Neuron (in vitro differentiated cells): ENCODE measurements around the gene HOXD3.

ENCODE experiments used
- H2AFZ ChIP-seq: one replicate; pipeline ENCODE4 v1.6.1; 2013; ENCODE audit warnings: low read depth, mild to moderate bottlenecking, inconsistent platforms, low read length, moderate library complexity
- H3K27me3 ChIP-seq: one replicate; pipeline ENCODE4 v1.6.1; 2013; ENCODE audit warnings: low read length; ENCODE audit not compliant: insufficient read depth
- H3K36me3 ChIP-seq: one replicate; pipeline ENCODE4 v1.6.1; 2013; ENCODE audit warnings: low read length; ENCODE audit not compliant: insufficient read depth
- H3K4me1 ChIP-seq: one replicate; pipeline ENCODE4 v1.6.1; 2013; ENCODE audit warnings: low read length; ENCODE audit not compliant: insufficient read depth
- H3K4me3 ChIP-seq: 2 replicates; pipeline ENCODE4 v1.5.1; 2013; ENCODE audit warnings: mild to moderate bottlenecking, low read length, moderate library complexity
- H3K9me3 ChIP-seq: one replicate; pipeline ENCODE4 v1.6.1; 2013; ENCODE audit warnings: low read length

The HOXD3 gene

DNA sequence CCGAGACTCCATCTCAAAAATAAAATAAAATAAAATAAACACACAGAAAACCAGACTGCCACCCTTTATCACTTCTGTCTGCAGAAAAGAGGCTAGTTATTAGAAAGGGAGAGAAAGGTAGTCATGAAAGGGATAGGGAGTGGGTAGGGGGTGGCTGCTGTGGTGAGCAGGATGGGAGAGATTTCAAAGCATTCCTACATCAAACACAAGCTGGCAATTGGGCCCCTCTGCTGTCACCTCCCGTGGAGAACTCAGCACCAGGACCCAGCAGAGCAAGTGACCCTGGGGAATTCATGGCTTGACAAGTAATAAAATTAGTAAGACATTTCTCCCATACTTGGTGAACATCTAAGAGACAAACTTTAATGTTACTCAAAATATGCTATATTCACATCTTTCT lies 27.6 kb downstream of the HOXD3 start:
- no peak overlapping the region for H3K4me3 ChIP-seq
- H3K27me3 ChIP-seq, result peaks cover 83% of the 10 kb centered on the region
- H3K36me3 ChIP-seq, result no peaks in the 10 kb centered on the region
- H3K9me3 ChIP-seq, result peaks cover 3% of the 10 kb centered on the region
- no peaks in the 10 kb centered on the region for H3K4me1 ChIP-seq
- H2AFZ ChIP-seq, result no peak overlapping the region

GRCh38 chr2:176186024-176186423 lies 28.9 kb downstream of the HOXD3 start:
- peaks cover 83% of the 10 kb centered on the region for H3K27me3 ChIP-seq

GRCh38 chr2:176187200-176187898 lies 30.2 kb downstream of the HOXD3 start:
- Histone ChIP-seq H2AFZ (no peak overlapping the region), H3K9me3 (peaks cover 3% of the 10 kb centered on the region), H3K4me1 (no peaks in the 10 kb centered on the region), H3K4me3 (no peak overlapping the region), H3K36me3 (no peaks in the 10 kb centered on the region), H3K27me3 (peaks cover 89% of the 10 kb centered on the region)

More at GRCh38 chr2:176186024-176186423, 28.9 kb downstream of the HOXD3 start:
- H3K36me3 ChIP-seq, result no peaks in the 10 kb centered on the region
- no peak overlapping the region for H3K4me3 ChIP-seq
- no peaks in the 10 kb centered on the region for H3K4me1 ChIP-seq
- H2AFZ ChIP-seq, result no peak overlapping the region
- H3K9me3 ChIP-seq, result peaks cover 3% of the 10 kb centered on the region

DNA sequence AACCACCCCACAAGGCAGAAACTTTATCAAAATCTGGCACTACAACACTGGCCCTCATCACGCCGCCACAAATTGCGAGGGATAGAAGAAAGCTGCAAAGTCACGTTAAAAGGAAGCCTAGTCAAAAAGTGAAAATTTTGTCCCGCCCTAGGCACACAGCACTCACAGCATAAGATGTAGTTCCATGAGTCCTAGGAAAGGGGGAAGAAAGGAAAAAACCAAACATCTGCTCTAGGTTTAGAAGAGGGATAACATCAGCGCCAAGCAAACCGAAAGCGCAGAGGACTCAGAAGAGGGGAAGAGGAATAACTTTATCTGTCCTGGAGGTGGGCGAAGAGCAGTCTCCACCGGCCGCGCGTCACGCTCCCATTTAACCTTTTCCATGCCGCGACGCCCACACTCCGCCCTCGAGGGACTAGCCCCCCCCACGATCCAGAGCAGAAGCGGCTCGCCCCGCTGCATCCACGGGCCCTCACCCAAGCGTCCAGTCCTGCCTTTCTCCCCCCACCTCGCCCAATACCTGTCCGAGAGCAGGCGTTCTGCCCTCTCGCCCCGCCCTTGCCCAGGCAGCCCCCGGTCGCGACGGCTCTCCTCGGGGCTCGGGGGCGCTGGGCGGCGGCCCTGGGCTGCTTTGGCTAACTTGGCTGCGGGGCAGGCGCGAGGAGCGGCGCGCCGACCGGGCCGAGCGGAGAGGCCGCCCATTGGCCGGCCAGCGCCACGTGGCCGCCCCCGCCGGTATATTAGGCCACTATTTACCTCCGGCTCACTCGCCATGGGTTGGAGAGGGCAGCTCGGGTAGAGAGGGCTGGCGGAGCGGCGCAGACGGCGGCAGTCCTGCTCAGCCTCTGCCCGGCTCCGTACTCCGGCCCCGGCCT lies 31.0 kb downstream of the HOXD3 start, which contains the start of gene HOXD1:
Gene HOXD1, plus strand, starts transcription at position 770 of the 875 bp plus-strand sequence. CDS start 134 bp downstream, outside the sequence.
- no peak within 1 kb of the TSS for H3K4me3 ChIP-seq
- peak within 1 kb of the TSS; percentile 54 for H2AFZ ChIP-seq
- peaks cover 89% of the 10 kb centered on the region for H3K27me3 ChIP-seq
- H3K4me1 ChIP-seq, result no peaks in the 10 kb centered on the region
- peaks cover 3% of the 10 kb centered on the region for H3K9me3 ChIP-seq
- H3K36me3 ChIP-seq, result no peaks in the 10 kb centered on the region

- Histone ChIP-seq H3K36me3 (no peaks in the 10 kb centered on the region), H3K4me1 (no peaks in the 10 kb centered on the region), H3K27me3 (peaks cover 88% of the 10 kb centered on the region), H2AFZ (peak overlapping the region; percentile 54), H3K4me3 (no peak overlapping the region), H3K9me3 (peaks cover 3% of the 10 kb centered on the region)
These were observed 31.9 kb downstream of the HOXD3 start for GRCh38 chr2:176188774-176189680.

GRCh38 chr2:176189681-176190641 lies 32.9 kb downstream of the HOXD3 start:
- peaks cover 85% of the 10 kb centered on the region for H3K27me3 ChIP-seq

GRCh38 chr2:176192351-176192750 lies 35.2 kb downstream of the HOXD3 start:
- Histone ChIP-seq H3K27me3 (peaks cover 76% of the 10 kb centered on the region), H3K4me1 (no peaks in the 10 kb centered on the region), H3K36me3 (no peaks in the 10 kb centered on the region), H2AFZ (no peak overlapping the region), H3K9me3 (no peaks in the 10 kb centered on the region), H3K4me3 (no peak overlapping the region)

More at GRCh38 chr2:176189681-176190641, 32.9 kb downstream of the HOXD3 start:
- H3K4me3 ChIP-seq, result no peak overlapping the region
- H2AFZ ChIP-seq, result no peak overlapping the region
- no peaks in the 10 kb centered on the region for H3K4me1 ChIP-seq
- H3K36me3 ChIP-seq, result no peaks in the 10 kb centered on the region
- H3K9me3 ChIP-seq, result peaks cover 3% of the 10 kb centered on the region

GRCh38 chr2:176193048-176193447 lies 35.9 kb downstream of the HOXD3 start:
- H3K4me1 ChIP-seq, result no peaks in the 10 kb centered on the region
- H3K9me3 ChIP-seq, result no peaks in the 10 kb centered on the region
- no peak overlapping the region for H2AFZ ChIP-seq
- H3K36me3 ChIP-seq, result no peaks in the 10 kb centered on the region
- H3K4me3 ChIP-seq, result no peak overlapping the region
- H3K27me3 ChIP-seq, result peaks cover 74% of the 10 kb centered on the region

- no peaks in the 10 kb centered on the region for H3K9me3 ChIP-seq
- peaks cover 22% of the 10 kb centered on the region for H3K27me3 ChIP-seq
- no peak overlapping the region for H3K4me3 ChIP-seq
- no peaks in the 10 kb centered on the region for H3K4me1 ChIP-seq
- no peak overlapping the region for H2AFZ ChIP-seq
- no peaks in the 10 kb centered on the region for H3K36me3 ChIP-seq
These were observed 42.8 kb downstream of the HOXD3 start for GRCh38 chr2:176199902-176200301.

DNA sequence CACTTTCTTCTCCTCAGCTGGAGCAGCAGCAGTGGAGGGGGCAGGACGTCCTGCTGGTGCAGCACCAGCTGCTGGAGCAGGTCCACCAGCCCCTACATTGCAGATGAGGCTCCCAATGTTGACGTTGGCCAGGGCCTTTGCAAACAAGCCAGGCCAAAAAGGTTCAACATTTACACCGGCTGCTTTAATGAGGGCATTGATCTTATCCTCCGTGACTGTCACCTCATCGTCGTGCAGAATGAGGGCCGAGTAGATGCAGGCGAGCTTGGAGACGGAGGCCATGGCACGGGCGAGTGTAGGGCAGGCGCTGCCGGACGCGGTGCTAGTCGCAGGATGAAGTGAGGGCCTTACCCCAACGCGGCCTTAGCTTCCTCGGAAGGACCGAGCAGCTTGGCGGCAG lies 43.9 kb downstream of the HOXD3 start:
- Histone ChIP-seq H3K4me1 (no peaks in the 10 kb centered on the region), H3K4me3 (no peak overlapping the region), H2AFZ (no peak overlapping the region), H3K27me3 (peaks cover 27% of the 10 kb centered on the region), H3K36me3 (no peaks in the 10 kb centered on the region), H3K9me3 (no peaks in the 10 kb centered on the region)

GRCh38 chr2:176202491-176202890 lies 45.4 kb downstream of the HOXD3 start:
- H3K4me1 ChIP-seq, result no peaks in the 10 kb centered on the region
- peaks cover 21% of the 10 kb centered on the region for H3K27me3 ChIP-seq
- H3K4me3 ChIP-seq, result no peak overlapping the region
- H2AFZ ChIP-seq, result no peak overlapping the region
- no peaks in the 10 kb centered on the region for H3K9me3 ChIP-seq
- no peaks in the 10 kb centered on the region for H3K36me3 ChIP-seq

DNA sequence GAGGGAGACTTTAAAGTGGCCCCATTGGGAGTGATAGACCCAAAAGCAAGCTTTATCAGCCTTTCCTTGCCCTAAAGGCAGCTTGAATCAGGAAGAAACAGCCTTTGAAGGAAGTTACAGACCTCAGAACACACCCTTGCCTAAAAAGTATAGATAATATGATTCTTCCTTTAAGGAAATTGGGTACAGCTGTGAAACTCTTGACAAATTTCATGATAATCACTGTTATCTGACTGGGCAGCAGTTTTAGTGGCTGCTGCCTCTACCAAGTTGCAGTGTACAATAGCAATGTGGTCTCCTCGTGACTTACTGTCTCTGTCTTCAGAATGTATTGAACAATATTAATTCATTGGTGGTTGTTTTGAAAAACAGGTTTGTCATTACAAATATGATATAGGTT lies 48.0 kb downstream of the HOXD3 start:
- Histone ChIP-seq H3K36me3 (no peaks in the 10 kb centered on the region), H3K4me1 (no peaks in the 10 kb centered on the region), H3K27me3 (peaks cover 15% of the 10 kb centered on the region), H3K9me3 (no peaks in the 10 kb centered on the region), H3K4me3 (no peak overlapping the region), H2AFZ (no peak overlapping the region)
